Small intestine (tissue), 7 donors: ENCODE results near the gene PCNT. TPM values are rescaled to one million over a fixed set of nuclear protein-coding genes. Genes with fewer than 3 reads are reported as not detected.

ENCODE experiments used
- DNase-seq, 2 donors: peaks; one replicate each; pipeline versions ENCODE4 v3.0.0 to v3.0.0-alpha.2; 2013
- FAIRE-seq: peaks from 2 replicates; lab custom pipeline; 2012; peaks lifted over from hg19 to GRCh38; lab: Jason Lieb, UNC
- H3K27ac ChIP-seq, 3 donors: one replicate each; pipeline ENCODE4 v1.5.1; 2013; ENCODE audit warnings: low read length in 2 of 3, mild to moderate bottlenecking in 2 of 3, control low read depth in 1 of 3, inconsistent platforms in 1 of 3, low read depth in 1 of 3, moderate library complexity in 1 of 3
- H3K27me3 ChIP-seq, 3 donors: one replicate each; pipeline ENCODE4 v1.6.1; 2013; ENCODE audit warnings: low read length in 3 of 3, inconsistent platforms in 1 of 3; ENCODE audit not compliant: control insufficient read depth in 3 of 3, insufficient read depth in 3 of 3
- H3K36me3 ChIP-seq, 3 donors: one replicate each; pipeline ENCODE4 v1.6.1; 2013; ENCODE audit warnings: low read length in 3 of 3, inconsistent platforms in 1 of 3, low read depth in 1 of 3, mild to moderate bottlenecking in 1 of 3, moderate library complexity in 1 of 3; ENCODE audit not compliant: control insufficient read depth in 3 of 3, insufficient read depth in 2 of 3
- H3K4me1 ChIP-seq, 3 donors: one replicate each; pipeline ENCODE4 v1.6.1; 2013; ENCODE audit warnings: low read length in 2 of 3, inconsistent platforms in 1 of 3, low read depth in 1 of 3, mild to moderate bottlenecking in 1 of 3, moderate library complexity in 1 of 3; ENCODE audit not compliant: control insufficient read depth in 3 of 3, insufficient read depth in 2 of 3
- H3K4me3 ChIP-seq, 3 donors: one replicate each; pipeline ENCODE4 v1.5.1; 2013; ENCODE audit warnings: low read length in 3 of 3, control low read depth in 1 of 3, inconsistent platforms in 1 of 3, low read depth in 1 of 3, mild to moderate bottlenecking in 1 of 3, moderate library complexity in 1 of 3
- H3K9me3 ChIP-seq, 2 donors: one replicate each; pipeline ENCODE4 v1.6.1; 2013; ENCODE audit warnings: low read depth in 1 of 2, low read length in 1 of 2; ENCODE audit not compliant: control insufficient read depth in 2 of 2, insufficient read depth in 1 of 2
- WGBS, 3 donors: extraction: QIAGEN DNeasy Blood & Tissue Kit; methylation state at CpG; one replicate each; pipeline ENCODE4 v1.1.7; 2013; 5-methylcytosine and 5-hydroxymethylcytosine counted together
- polyA plus RNA-seq, 4 donors: library from polyadenylated mRNA; stranded (reverse) in 3 of 4; unstranded in 1 of 4; fragments of 200-250 nt in 3 of 4; fragments of 120-200 nt in 1 of 4; gene quantifications; one replicate each; pipeline versions ENCODE4 v1.2.1 to v1.2.3, GENCODE V29; 2013
- donor health status: healthy with polysubstance abuse.
- donor health status: control.
- donor health status: control.
- donor health status: Bipolar disorder and iron deficiency.
- donor health status: healthy.

PCNT gene
- polyA plus RNA-seq, 4 donors = 9.2 to 15.4 (median 12.9) TPM

DNA sequence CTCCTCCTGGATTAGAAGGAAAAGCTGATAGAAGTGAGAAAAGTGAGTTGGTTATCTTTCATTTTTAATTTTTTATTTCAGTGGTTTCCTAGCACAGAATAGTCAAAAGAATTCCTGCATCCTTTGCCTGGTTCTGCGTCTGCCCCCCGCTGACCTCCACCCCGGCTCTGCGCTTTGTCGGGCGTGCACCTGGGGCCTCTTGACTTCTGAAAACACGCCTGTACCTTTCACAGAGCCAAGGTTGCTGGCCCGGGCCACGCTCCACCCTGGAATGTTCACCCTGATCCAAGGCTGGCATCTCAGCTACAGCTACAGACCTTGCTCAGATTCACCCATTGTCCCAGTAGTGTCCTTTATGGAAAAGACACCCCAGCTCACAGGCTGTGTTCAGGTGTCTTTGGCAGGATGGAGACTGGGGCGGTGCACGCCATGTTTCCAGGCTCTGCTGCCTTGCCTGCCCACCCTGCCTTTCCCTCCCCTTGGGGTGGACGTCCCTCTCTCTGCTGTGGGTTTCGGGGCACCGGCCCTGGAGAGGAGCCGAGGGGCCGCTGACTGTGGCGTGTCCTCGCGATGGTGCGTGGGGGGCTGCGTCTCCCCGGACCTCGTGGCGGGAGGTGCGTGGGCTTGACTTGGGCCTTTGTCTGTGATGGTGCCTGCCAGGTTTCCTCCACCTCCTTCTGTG is 94.5 kb downstream of the PCNT start:
- H3K27ac ChIP-seq = no peak overlapping the region
- DNase-seq (no peak), FAIRE-seq (no peak)
- peaks cover 8 to 61% (median 14%) of the 10 kb centered on the region in 3 donors for H3K36me3 ChIP-seq
- H3K4me3 ChIP-seq = no peak overlapping the region
- H3K4me1 ChIP-seq = no peaks in the 10 kb centered on the region
- no peaks in the 10 kb centered on the region for H3K9me3 ChIP-seq
- 92 to 94% (median 94%) methylated on average over 25 of the region's 25 CpGs for WGBS, 3 donors
- H3K27me3 ChIP-seq = no peaks in the 10 kb centered on the region

DNA sequence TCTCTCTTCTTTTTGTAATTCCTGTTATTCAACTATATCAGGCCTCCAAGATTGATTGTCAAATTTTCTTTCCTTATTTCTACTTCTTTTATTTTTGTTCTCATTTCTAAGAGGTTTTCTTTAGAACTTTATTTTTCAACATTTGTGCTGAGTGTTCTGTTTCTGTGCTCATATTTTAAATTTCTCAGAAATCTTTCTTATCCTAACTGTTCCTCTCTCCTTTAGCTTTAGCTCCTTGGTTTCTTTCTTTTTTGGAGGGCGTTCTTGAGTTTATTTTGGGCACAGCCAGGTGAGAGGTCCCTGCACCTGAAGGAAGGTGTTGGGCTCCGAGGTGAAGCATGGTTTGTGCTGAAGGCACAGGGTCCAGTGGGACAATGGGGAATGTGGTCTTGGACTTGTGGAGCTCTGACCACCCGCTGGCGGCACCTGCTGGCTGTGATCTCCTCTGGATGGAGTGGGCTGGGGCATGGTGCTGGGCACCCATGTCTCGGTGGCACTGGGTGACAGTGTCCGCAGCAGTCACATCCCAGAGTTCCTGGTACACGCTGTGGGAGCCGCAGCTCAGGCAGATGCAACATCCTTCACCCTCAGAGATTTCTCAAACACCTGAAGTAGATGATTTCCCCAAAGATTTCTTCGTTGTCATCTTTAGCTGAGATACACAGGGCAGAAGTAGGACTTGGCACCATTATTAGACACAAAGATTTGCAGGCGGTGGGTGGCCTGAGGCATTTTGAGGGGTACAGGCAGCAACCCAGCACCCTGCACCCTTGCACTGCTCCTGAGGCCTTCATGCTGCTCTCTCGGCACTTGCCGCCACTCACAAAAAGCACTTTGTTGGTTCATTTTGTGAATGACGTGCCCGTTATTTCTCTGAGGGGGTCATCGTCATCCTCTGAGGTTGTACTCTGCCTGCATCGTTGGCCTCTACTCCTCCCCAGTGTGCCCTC is 96.6 kb downstream of the PCNT start:
- no peak overlapping the region for H3K4me3 ChIP-seq
- WGBS, 3 donors = 93 to 95% (median 94%) methylated on average over 16 of the region's 16 CpGs
- H3K36me3 ChIP-seq = peaks cover 8 to 71% (median 14%) of the 10 kb centered on the region in 3 donors
- no peaks in the 10 kb centered on the region for H3K27me3 ChIP-seq
- no peaks in the 10 kb centered on the region for H3K4me1 ChIP-seq
- DNase-seq (no peak), FAIRE-seq (no peak)
- no peaks in the 10 kb centered on the region for H3K9me3 ChIP-seq
- H3K27ac ChIP-seq = no peak overlapping the region

DNA sequence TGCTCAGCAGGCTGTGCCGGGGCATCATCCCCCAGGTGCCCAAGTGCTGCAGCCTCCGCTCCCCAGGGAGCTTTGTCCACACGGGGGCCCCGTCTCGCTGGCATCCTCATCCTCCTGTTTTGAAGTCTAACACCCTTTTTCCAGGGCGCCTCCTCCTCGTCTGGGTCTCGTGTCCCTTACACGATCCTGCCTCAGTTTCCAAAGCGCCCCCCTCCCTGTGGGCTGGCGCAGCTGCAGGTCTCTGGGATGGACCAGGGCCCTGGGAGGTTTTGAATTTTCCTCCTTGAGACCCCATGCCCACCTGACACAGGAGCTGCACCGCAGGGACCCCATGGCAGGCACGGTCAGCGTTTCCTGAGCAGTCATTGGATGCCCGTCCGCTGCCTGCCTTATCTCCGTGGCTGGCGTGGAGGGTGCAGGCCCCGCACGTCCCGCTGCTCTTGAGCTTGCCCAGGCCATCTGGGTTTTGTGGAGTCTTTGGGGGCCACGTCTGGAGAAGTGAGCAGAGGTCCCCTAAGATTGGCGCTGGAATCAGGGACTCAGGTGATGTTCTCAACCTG is 97.3 kb downstream of the PCNT start:
- no peaks in the 10 kb centered on the region for H3K9me3 ChIP-seq
- 93 to 98% (median 95%) methylated on average over 23 of the region's 23 CpGs for WGBS, 3 donors
- no peak overlapping the region for H3K27ac ChIP-seq
- H3K36me3 ChIP-seq = peaks cover 3 to 72% (median 14%) of the 10 kb centered on the region in 3 donors
- no peaks in the 10 kb centered on the region for H3K27me3 ChIP-seq
- FAIRE-seq (no peak), DNase-seq (no peak)
- H3K4me3 ChIP-seq = no peak overlapping the region
- H3K4me1 ChIP-seq = no peaks in the 10 kb centered on the region

DNA sequence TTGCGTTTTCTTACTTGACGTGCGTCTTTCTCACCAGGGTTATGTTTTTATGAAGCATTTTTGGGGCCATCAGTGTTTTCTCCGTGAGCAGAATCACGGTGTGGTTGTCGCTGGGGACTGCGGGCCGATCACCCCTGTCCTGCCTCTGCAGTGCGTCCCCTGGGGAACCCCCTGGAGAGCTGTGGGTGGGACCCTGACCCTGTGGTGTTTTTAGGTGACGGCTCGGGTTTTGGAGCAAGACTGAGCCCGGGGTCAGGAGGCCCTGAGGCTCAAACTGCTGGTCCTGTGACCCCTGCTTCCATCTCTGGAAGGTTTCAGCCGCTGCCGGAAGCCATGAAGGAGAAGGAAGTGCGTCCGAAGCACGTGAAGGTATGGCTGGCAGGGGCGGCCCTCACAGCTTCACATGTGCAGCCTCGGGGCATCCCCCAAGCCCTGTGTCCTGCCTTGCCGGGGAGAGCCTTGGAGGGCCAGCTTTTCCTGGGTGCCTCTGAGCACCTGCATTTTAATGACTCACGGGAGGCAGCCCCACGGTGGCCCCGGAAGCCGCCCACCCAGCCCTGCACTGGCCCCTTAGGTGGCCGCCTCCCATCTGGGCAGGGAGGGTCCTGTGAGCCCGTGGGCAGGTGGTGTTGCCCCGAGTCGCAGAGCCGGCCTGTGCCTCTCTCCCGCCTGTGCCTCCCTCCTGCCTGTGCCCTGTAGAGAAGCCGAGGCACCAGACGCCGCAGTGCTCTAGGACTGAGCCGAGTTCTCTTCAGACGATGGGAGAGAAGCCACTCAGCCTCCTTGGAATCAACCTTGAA is 98.0 kb downstream of the PCNT start:
- FAIRE-seq (no peak), DNase-seq (no peak)
- no peak overlapping the region for H3K4me3 ChIP-seq
- 93 to 97% (median 95%) methylated on average over 34 to 35 of the region's 35 CpGs for WGBS, 3 donors
- no peaks in the 10 kb centered on the region for H3K4me1 ChIP-seq
- peaks cover 3 to 72% (median 11%) of the 10 kb centered on the region in 3 donors for H3K36me3 ChIP-seq
- H3K9me3 ChIP-seq = no peaks in the 10 kb centered on the region
- no peaks in the 10 kb centered on the region for H3K27me3 ChIP-seq
- no peak overlapping the region for H3K27ac ChIP-seq

DNA sequence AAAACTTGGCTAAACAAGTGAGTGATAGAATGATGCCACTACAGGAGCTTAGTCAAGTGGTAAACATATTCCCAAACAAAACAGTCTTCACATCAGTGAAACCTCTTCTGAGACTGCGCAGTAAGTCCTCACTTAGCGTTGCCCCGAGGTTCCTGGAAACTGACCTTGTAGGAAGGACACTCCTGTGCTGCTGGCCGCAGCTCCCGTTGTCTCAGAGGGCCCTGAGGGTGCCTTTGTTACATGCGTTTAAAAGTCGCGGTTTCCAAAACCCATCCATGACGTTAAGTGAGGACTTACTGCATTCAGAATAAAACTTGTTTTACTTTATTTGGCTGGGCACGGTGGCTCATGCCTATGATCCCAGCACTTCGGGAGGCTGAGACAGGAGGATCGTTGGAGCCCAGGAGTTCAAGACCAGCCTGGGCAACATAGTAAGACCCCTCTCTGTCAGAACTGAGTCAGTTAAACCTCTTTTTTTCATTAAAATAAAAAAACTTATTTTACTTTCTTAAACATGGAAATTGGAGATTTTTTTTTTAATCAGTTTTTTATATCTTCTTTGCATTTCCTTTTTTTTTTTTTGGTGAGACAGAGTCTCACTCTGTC is 98.8 kb downstream of the PCNT start:
- no peak for FAIRE-seq
- 96 to 99% (median 96%) methylated on average over 12 of the region's 12 CpGs for WGBS, 3 donors
- no peak for DNase-seq
- peaks cover 7 to 72% (median 11%) of the 10 kb centered on the region in 3 donors for H3K36me3 ChIP-seq
- H3K27ac ChIP-seq = no peak overlapping the region
- no peaks in the 10 kb centered on the region for H3K4me1 ChIP-seq
- H3K9me3 ChIP-seq = no peaks in the 10 kb centered on the region
- no peak overlapping the region for H3K4me3 ChIP-seq
- no peaks in the 10 kb centered on the region for H3K27me3 ChIP-seq

DNA sequence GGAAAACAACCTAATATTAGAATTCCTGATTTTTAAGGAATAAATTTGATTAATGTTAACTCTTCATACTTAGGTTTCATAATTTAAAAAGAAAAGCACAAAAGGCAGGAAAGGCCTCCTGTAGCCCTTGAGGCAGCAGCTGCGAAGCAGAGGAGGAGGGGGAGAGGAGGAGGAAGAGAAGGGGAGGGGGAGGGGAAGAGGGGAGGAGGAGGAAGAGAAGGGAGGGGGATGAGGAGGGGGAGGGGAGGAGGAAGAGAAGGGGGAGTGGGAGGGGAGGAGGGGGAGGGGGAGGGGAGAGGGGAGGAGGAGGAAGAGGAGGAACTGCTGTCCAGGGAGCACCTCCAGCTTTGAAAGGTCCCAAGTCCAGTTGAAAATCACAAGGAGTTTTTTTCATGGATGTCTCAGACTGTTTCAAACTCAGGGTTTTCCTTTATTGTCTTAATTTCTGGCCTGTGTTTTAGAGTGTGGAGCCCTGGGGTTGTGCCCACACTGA is 99.6 kb downstream of the PCNT start:
- Histone ChIP-seq H3K36me3 (peaks cover 5 to 77% (median 7%) of the 10 kb centered on the region in 3 donors), H3K27ac (peak overlapping the region in 2 of 3 donors; percentile 22 to 32), H3K4me3 (no peak overlapping the region), H3K9me3 (no peaks in the 10 kb centered on the region), H3K4me1 (no peaks in the 10 kb centered on the region), H3K27me3 (no peaks in the 10 kb centered on the region)
- WGBS, 3 donors = 36 to 71% (median 69%) methylated on average over 1 of the region's 1 CpG
- DNase-seq (no peak), FAIRE-seq (no peak)

DNA sequence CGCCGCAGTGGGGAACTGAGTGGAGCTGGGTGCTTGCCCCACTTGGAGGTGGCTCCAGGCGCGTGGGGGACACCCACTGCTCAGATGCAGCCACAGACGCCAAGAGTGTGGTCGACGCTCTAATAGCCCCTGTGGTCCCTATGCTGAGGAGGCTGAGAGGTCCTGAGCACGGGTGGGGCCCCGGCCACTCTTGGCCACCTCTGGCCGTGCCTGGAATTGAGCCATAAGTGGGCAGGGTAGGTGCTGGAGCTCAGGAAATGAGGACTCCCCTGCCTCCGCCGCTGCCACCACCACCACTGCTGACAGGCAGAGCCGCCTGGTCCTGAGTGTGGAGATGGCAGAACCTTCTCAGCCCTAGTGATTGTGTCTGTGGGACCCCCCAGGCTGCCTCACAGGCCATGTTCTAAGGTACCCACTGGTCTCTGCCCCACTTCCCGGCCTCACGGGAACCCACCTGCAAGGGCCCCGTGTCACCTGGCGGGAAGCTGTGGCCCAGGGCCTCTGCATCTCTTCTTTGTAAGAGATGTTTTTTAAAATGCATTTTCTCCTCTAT is 100.2 kb downstream of the PCNT start:
- Histone ChIP-seq H3K27ac (peak overlapping the region in 2 of 3 donors; percentile 22 to 32), H3K4me1 (no peaks in the 10 kb centered on the region), H3K9me3 (no peaks in the 10 kb centered on the region), H3K36me3 (peaks cover 6 to 77% (median 9%) of the 10 kb centered on the region in 3 donors), H3K27me3 (no peaks in the 10 kb centered on the region), H3K4me3 (no peak overlapping the region)
- DNase-seq (no peak), FAIRE-seq (no peak)
- 76 to 88% (median 78%) methylated on average over 13 to 17 of the region's 17 CpGs for WGBS, 3 donors
